ENCODE measurements around the gene CORO7.

- TF ChIP-seq CTCF (IDR thresholded peaks at IDR 0.05) (no peak), POLR2AphosphoS5 (IDR thresholded peaks at IDR 0.05; ENCODE audit: insufficient read depth in 1 of 2, low read depth in 1 of 2) (no peak)
Measured at GRCh38 chr16:4437366-4437765, 21.0 kb upstream of the CORO7 start.

Data from vagina (tissue), 2 donors.